AG04449 (cell line): ENCODE measurements around the gene KPRP.

Source experiments
- CTCF ChIA-PET: fragments of 350-600 bp; formaldehyde crosslinking; extraction: SDS; loops from one replicate; lab custom pipeline; 2021; ENCODE audit warnings: antibody characterized with exemption; lab: Yijun Ruan, JAX
- POLR2A ChIA-PET: fragments of 400-600, 350-600 bp; formaldehyde crosslinking; extraction: SDS; loops from one replicate; lab custom pipeline; 2020; ENCODE audit warnings: antibody characterized with exemption, inconsistent platforms; lab: Yijun Ruan, JAX
- DNase-seq: peaks from one replicate; pipeline ENCODE4 v3.0.0-alpha.2; 2010; ENCODE audit warnings: low read depth, low spot score
- H3K4me3 ChIP-seq: 2 replicates; pipeline ENCODE4 v1.5.1; 2011; ENCODE audit warnings: low read depth, mild to moderate bottlenecking, control low read depth, low read length
- CTCF ChIP-seq: IDR thresholded peaks from one replicate; pipeline ENCODE4 v1.5.1; 2011; ENCODE audit warnings: mild to moderate bottlenecking, moderate library complexity, low read length, control low read depth, inconsistent platforms; ENCODE audit not compliant: insufficient read depth; ENCODE audit errors: missing control alignments

The KPRP gene

DNA sequence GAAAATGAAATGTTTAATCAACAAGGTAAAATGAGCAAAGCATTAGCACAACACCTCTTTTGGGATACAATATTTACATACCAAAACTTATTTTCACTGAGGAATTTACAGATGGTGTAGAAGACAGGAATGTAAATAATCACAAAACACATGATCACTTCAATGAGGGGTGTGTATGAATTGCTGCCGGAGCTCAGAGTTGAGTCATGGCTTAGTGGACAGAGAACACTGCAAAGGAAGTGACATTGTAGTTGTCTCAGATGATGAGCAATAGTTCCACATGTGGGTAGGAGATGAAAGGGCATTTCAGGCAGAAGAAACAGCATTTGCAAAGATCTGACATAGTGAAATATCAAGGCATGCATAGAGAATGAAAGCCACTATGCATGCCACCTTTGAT, 5.6 kb upstream of the KPRP start:
- CTCF ChIA-PET = interaction anchor here (0.9 kb wide), 1 partner anchor 13 kb away, joined by 3 read pairs; no protein-coding TSS in a partner anchor

DNA sequence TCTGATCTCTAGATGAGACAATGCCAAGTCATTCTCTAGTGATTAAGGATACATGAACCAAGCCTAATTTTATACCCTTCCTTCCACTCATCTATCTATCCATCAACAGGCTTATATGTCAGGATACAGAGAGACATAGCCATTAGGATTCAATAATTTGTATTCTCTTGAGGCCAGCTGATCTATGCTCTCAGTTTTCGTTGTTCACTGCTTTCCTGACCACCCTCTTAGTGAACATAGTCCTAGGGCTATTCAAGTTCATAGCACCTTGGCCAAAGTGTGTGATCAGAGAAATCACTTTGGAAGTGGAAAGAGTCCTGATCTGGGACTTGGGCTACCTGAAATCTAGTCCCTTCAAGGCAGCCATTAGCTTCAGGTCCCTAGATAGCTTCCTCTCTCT, 4.2 kb upstream of the KPRP start:
- ChIA-PET CTCF (no interaction called here), POLR2A (no interaction called here)
- TF ChIP-seq CTCF = no peak
- H3K4me3 ChIP-seq = no peak overlapping the region
- no peak for DNase-seq

More for the DNA sequence above, 5.6 kb upstream of the KPRP start:
- TF ChIP-seq CTCF = no peak
- peak; percentile 33 for DNase-seq
- H3K4me3 ChIP-seq = no peak overlapping the region
- POLR2A ChIA-PET = no interaction called here

- no peak overlapping the region for H3K4me3 ChIP-seq
- no peak for TF ChIP-seq CTCF
- ChIA-PET CTCF (no interaction called here), POLR2A (no interaction called here)
- no peak for DNase-seq
These were observed 953 bp upstream of the KPRP start for GRCh38 chr1:152756872-152757271.

DNA sequence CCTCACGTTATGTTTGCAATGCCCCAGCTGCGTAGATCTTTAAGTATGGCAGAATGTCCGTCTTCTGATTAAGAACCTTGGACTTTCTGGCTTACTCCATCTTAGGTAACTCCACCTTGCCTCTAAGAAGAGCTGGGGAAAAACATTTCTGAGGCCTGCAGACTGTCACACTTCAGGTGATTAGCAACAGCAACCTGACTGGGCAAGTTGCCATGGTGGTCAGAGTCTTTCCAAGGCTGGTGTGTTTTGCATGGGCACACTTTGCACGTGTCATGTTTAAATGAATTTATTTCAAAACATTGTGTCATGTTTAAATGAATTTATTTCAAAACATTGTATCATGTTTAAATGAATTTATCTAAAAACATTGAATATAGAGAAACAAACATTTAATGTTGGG, 811 bp downstream of the KPRP start:
- no peak overlapping the region for H3K4me3 ChIP-seq
- no peak for TF ChIP-seq CTCF
- no peak for DNase-seq
- ChIA-PET POLR2A (no interaction called here), CTCF (no interaction called here)

DNA sequence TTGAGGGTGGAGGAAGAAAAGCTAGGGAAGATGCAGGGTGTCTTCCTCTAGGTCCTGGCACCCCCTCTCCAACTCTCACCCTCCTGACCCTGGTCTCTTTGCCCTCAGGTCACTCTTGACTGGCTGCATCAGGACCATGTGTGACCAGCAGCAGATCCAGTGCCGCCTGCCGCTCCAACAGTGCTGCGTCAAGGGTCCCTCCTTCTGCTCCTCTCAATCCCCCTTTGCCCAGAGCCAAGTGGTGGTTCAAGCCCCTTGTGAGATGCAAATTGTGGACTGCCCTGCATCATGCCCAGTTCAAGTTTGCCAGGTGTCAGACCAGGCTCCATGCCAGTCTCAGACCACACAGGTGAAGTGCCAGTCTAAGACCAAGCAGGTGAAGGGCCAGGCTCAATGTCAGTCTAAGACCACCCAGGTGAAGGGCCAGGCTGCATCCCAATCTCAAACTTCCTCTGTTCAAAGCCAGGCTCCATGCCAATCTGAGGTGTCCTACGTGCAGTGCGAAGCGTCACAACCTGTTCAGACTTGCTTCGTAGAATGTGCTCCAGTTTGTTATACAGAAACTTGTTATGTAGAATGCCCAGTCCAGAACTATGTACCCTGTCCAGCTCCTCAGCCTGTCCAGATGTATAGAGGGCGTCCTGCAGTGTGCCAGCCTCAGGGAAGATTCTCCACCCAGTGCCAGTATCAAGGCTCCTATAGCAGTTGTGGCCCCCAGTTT, 1.8 kb downstream of the KPRP start:
- POLR2A ChIA-PET = no interaction called here
- H3K4me3 ChIP-seq = no peak overlapping the region
- TF ChIP-seq CTCF = no peak
- DNase-seq = no peak
- CTCF ChIA-PET = no interaction called here

DNA sequence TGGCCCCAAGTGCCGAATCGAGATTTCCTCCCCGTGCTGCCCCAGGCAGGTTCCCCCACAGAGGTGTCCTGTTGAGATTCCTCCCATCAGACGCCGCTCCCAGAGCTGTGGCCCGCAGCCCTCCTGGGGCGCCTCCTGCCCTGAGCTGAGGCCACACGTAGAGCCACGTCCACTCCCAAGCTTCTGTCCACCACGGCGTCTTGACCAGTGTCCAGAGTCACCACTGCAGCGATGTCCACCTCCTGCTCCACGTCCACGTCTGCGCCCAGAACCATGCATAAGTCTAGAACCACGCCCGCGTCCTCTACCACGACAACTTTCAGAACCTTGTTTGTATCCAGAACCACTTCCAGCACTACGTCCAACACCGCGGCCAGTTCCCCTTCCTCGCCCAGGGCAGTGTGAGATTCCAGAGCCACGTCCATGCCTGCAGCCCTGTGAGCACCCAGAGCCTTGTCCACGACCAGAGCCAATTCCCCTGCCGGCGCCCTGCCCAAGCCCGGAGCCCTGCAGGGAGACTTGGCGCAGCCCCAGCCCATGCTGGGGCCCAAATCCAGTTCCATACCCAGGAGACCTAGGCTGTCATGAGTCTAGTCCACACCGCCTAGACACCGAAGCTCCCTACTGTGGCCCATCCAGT, 2.8 kb downstream of the KPRP start:
- CTCF ChIA-PET = no interaction called here
- TF ChIP-seq CTCF = no peak
- DNase-seq = no peak
- POLR2A ChIA-PET = no interaction called here
- no peak overlapping the region for H3K4me3 ChIP-seq
